Measurements from ENCODE around the gene GALK1.

Gene GALK1

GRCh38 chr17:75723171-75723930 lies 41.6 kb downstream of the GALK1 start:
- DNase-seq, result no peak

DNA sequence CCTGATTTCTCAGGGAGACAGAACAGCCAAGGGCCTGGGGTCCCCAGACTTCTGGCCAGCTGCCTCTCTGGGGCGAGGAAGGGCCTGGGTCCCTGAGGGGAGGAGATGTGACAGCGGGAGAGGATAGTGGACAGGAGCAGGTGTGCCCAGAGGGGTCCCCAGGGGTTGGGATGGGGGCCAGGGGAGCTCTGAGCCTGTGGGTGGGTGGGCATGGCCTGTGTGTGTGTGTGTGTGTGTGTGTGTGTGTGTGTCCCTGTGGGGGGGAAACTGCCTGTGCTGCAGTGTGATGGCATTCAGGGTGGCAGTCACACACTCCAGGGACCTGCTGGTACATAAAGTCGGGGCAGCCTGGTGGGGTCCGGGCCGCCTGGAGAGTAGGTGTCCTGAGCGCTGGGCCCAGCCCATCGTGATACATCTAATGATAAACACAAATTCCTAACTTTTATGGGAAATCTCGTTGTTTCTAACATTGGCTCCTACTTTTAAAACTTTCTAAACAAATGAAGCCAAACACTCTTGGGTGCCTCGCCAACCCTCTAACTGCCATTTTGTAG lies 42.4 kb downstream of the GALK1 start:
- no peak for DNase-seq

DNA sequence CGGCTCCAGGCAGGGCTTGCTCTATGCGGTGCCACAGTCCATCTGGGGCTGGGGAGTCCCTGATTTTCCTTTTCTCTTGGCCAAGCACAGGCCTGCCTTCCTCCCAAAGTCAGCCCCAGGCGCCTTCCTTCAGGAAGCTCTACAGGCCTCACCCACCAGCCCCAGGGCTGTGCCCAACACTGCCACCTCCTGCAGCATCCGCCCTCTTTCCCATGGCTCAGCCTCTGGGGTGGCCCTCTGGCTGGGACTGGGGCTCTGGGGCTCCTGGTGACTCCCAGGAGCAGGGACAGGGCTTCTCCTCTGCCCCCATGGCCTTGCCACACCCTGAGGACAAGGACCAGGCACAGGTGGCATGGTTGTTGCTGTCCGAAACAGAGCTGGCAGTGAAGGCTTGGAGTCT lies 42.9 kb downstream of the GALK1 start:
- no peak for DNase-seq

- DNase-seq, result no peak
Measured at GRCh38 chr17:75721463-75722011, 43.5 kb downstream of the GALK1 start.

GRCh38 chr17:75720656-75721462 lies 44.1 kb downstream of the GALK1 start, which contains the start of gene ITGB4:
Gene ITGB4 (plus strand): TSS chr17:75721459. CDS start chr17:75724704, 3,245 bp downstream.
- no peak for DNase-seq

DNA sequence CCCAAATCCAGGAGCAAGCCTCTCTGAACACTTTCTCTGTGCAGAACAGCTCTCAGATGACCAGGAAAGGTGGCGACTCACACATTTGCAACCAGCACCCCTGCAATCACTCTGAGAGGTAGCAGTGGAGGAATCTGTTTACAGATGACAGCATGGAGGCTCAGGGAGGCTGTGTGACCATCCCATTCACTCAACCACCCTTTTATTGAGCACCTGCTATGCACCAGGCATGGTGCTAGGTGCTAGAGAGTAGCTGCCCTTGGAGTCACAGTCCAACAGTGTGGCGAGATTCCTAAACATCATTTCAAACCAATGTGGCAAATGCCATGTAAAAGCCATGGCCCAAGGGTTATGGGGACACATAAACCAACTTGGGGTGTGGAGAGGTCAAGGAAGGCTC lies 45.3 kb downstream of the GALK1 start:
- no peak for DNase-seq

GRCh38 chr17:75712446-75712845 lies 52.5 kb downstream of the GALK1 start:
- DNase-seq, result no peak

Data from fibroblast of skin of right biceps (primary cell).